Ovary (tissue), 9 donors: ENCODE data around the gene RB1. TPM values are rescaled to one million over a fixed set of nuclear protein-coding genes. Genes with fewer than 3 reads are reported as not detected.

Source experiments
- DNase-seq, 5 donors: peaks; one replicate each; pipeline ENCODE4 v3.0.0-alpha.2; 2019 to 2020
- H3K27ac ChIP-seq, 2 donors: fragments of 200-600 bp; one replicate each; pipeline versions ENCODE4 v1.5.1 to v1.8.0; 2019 to 2022
- H3K27me3 ChIP-seq: fragments of 200-600 bp; one replicate; pipeline ENCODE4 v1.8.0; 2022
- H3K36me3 ChIP-seq: fragments of 200-600 bp; sonication (generic); one replicate; pipeline ENCODE4 v1.5.1; 2019
- H3K4me1 ChIP-seq: one replicate; pipeline ENCODE4 v1.8.1; 2013; ENCODE audit warnings: mild to moderate bottlenecking, moderate library complexity; ENCODE audit not compliant: insufficient read depth
- H3K4me3 ChIP-seq: fragments of 200-600 bp; sonication (generic); one replicate; pipeline ENCODE4 v1.5.1; 2017
- H3K9me3 ChIP-seq, 2 donors: fragments of 200-600 bp in 1 of 2; sonication (generic) in 1 of 2; one replicate each; pipeline versions ENCODE4 v1.5.1 to v1.8.1; 2013 to 2019; ENCODE audit warnings: mild to moderate bottlenecking in 1 of 2, moderate library complexity in 1 of 2
- EP300 ChIP-seq: sonication (generic); formaldehyde crosslinking; IDR thresholded peaks from one replicate; pipeline ENCODE4 v1.6.1; 2017; ENCODE audit warnings: antibody characterized with exemption
- POLR2A ChIP-seq: fragments of 450-650 bp; IDR thresholded peaks from one replicate; pipeline ENCODE4 v1.6.1; 2017; ENCODE audit warnings: antibody characterized with exemption, mild to moderate bottlenecking, moderate library complexity
- WGBS, 3 donors: extraction: QIAGEN DNeasy Blood & Tissue Kit in 1 of 3; methylation state at CpG; one replicate each; pipeline versions ENCODE4 v1.1.5 to v1.1.7; 2013 to 2017; 5-methylcytosine and 5-hydroxymethylcytosine counted together
- intact Hi-C, 4 donors: fragments of 100-400 bp; cut with DNase I; formaldehyde crosslinking; loops; one replicate each; pipeline versions ENCODE4 v1.11.0 to v1.15.1; 2022 to 2023
- polyA plus RNA-seq, 2 donors: library from polyadenylated mRNA; stranded (reverse); fragments of 200-250 nt in 1 of 2; fragments of 350-450 nt in 1 of 2; fragmentation: Illumina TruSeq in 1 of 2; extraction: RNeasy Lipid Tissue Mini Kit (QIAGEN cat#74804) in 1 of 2; gene quantifications; one replicate each; pipeline ENCODE4 v1.2.3, GENCODE V29; 2013 to 2014
- total RNA-seq, 7 donors: library from RNA; depleted of rRNA in 2 of 7; stranded (reverse); fragments of >200 nt in 2 of 7; fragmentation: NEBNext Ultra II Directional in 3 of 7; extraction: Animal tissue kit (Norgen Biotek cat#: 25700) in 3 of 7; gene quantifications; one replicate each; pipeline versions ENCODE4 v1.1.0 to v1.2.4, GENCODE V29; 2016 to 2023
- TF ChIP-seq, protein P1 (sequence below), 3 donors: fragments of 450-650 bp in 2 of 3; fragments of 200-600 bp in 1 of 3; IDR thresholded peaks; one replicate each; pipeline versions ENCODE4 v1.5.1 to v1.8.0; 2016 to 2022; ENCODE audit warnings: antibody characterized with exemption in 3 of 3, mild to moderate bottlenecking in 1 of 3
- donor health status: DM: no; HTN: no; CAD: no; lungs with moderate emphysema.
- donor health status: DM: no; HTN: no; CAD: no.
- donor health status: Bipolar disorder and iron deficiency.
- donor health status: DM: yes; HTN: yes; CAD: no.
- donor health status: DM: no; HTN: no; CAD: no.
- donor health status: DM: yes; HTN: yes; CAD: no.

RB1 gene
- total and polyA plus RNA-seq, 9 donors, result 11.4 to 36.6 (median 27.1) TPM

DNA sequence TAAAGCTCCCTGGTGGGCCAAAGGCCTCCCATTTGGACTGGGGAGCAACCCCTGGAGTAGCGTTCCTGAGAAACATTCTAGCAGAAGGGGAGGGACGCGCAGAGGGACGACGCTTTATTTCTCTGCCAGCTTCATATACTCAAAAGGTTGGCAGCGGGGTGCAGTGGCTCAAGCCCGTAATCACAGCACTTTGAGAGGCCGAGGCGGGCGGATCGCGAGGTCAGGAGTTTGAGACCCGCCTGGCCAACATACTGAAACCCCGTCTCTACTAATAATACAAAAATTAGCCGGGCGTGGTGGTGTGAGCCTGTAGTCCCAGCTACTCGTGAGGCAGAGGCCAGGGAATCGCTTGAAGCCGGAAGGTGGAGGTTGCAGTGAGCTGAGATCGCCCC lies 16.8 kb downstream of the RB1 start:
- H3K27me3 ChIP-seq, result no peaks in the 10 kb centered on the region
- intact Hi-C loops, result no loop called here
- no peaks in the 10 kb centered on the region for H3K36me3 ChIP-seq
- no peak overlapping the region for H3K27ac ChIP-seq
- 85 to 93% (median 91%) methylated on average over 20 of the region's 20 CpGs for WGBS, 3 donors
- DNase-seq, result no peak
- H3K4me3 ChIP-seq, result no peak overlapping the region
- no peak for TF ChIP-seq EP300
- TF ChIP-seq, protein P1, sequence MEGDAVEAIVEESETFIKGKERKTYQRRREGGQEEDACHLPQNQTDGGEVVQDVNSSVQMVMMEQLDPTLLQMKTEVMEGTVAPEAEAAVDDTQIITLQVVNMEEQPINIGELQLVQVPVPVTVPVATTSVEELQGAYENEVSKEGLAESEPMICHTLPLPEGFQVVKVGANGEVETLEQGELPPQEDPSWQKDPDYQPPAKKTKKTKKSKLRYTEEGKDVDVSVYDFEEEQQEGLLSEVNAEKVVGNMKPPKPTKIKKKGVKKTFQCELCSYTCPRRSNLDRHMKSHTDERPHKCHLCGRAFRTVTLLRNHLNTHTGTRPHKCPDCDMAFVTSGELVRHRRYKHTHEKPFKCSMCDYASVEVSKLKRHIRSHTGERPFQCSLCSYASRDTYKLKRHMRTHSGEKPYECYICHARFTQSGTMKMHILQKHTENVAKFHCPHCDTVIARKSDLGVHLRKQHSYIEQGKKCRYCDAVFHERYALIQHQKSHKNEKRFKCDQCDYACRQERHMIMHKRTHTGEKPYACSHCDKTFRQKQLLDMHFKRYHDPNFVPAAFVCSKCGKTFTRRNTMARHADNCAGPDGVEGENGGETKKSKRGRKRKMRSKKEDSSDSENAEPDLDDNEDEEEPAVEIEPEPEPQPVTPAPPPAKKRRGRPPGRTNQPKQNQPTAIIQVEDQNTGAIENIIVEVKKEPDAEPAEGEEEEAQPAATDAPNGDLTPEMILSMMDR (IDR thresholded peaks at IDR 0.05), result no peak
- TF ChIP-seq POLR2A, result no peak
- H3K4me1 ChIP-seq, result no peaks in the 10 kb centered on the region
- no peaks in the 10 kb centered on the region for H3K9me3 ChIP-seq

DNA sequence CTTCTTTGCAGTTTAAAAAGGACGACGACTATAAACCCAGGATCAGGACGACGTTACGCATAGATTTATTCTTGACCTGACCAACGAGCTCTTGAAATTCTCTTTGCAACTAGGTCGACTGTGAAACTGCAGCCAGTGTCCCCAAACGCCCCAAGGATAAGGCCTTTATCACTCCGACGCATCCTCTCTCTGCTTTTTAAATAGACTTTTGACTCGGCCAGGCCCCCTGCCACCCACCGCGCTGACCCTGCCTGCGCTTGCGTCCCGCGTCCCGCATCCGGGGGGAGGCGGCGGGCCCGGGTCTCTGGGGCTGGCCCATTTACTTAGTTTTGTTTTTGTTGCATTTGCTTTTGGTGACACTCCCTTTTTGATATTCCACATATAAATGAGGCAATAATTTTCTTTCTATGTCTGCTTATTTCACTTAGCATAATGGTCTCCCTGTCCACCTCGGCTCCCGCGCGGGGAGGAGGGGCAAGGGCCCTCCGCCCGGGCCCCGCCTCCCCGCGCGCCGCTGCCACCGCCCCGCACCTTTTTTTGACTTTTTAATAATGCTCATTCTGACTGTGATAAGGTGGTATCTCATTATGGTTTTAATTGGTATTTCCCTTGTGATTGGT lies 17.4 kb downstream of the RB1 start:
- DNase-seq, result no peak
- no peaks in the 10 kb centered on the region for H3K27me3 ChIP-seq
- no peaks in the 10 kb centered on the region for H3K4me1 ChIP-seq
- H3K4me3 ChIP-seq, result peak overlapping the region; percentile 18
- H3K27ac ChIP-seq, result no peak overlapping the region
- 56 to 65% (median 64%) methylated on average over 35 of the region's 35 CpGs for WGBS, 3 donors
- no peak for TF ChIP-seq EP300
- TF ChIP-seq, protein P1 (IDR thresholded peaks at IDR 0.05), result no peak
- no peak for TF ChIP-seq POLR2A
- H3K36me3 ChIP-seq, result no peaks in the 10 kb centered on the region
- no peaks in the 10 kb centered on the region for H3K9me3 ChIP-seq
- intact Hi-C loops, result no loop called here

DNA sequence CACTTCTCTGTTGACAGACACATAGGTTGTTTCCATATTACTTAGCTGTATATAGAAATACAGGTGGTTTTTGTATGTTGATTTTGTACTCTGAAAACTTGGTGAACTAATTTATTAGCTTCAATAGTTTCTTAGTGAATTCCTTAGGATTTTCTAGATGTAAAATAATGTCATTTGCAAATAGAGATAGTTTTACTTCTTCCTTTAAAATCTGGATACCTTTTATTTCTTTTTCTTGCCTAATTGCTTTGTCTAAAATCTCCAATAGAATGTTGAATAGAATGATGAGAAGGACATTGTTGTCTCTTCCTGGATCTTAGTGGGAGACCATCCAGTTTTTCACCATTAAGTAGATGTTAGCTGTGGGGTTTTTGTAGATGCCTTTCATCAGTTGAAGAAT lies 18.7 kb downstream of the RB1 start:
- intact Hi-C loops, result no loop called here
- H3K4me1 ChIP-seq, result no peaks in the 10 kb centered on the region

DNA sequence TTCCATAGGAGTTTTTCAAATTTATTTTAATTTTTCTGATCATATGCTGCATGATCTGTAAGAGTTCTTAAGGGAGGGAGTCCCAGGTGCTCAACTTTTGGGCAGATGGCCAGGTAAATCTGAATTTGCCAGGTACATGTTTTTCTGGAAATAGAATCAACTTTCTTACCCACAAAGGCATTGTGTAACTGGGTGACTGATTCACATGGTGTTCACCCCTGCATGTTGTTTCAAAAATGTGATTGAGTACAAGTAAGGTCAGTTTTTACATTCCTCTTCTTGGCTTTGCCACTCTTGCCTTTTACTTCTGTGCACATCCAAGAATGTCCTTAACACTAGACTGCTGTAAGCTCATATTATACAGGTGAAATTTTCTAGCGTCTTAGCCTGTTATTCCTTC lies 30.4 kb downstream of the RB1 start:
- Histone ChIP-seq H3K27ac (no peak overlapping the region), H3K36me3 (no peaks in the 10 kb centered on the region), H3K4me1 (no peaks in the 10 kb centered on the region), H3K27me3 (no peaks in the 10 kb centered on the region), H3K4me3 (no peak overlapping the region), H3K9me3 (no peaks in the 10 kb centered on the region)
- DNase-seq, result no peak
- TF ChIP-seq, protein P1 (IDR thresholded peaks at IDR 0.05), result no peak
- TF ChIP-seq EP300 (no peak), POLR2A (no peak)
- intact Hi-C loops, result loop anchor here in 2 of 4 donors (5.0 to 10.0 kb wide), 2 partner anchors 241 to 243 kb away; no protein-coding TSS in a partner anchor
- 72 to 85% (median 79%) methylated on average over 1 of the region's 1 CpG for WGBS, 3 donors

More for the DNA sequence above, 18.7 kb downstream of the RB1 start:
- Histone ChIP-seq H3K4me3 (no peak overlapping the region), H3K9me3 (no peaks in the 10 kb centered on the region), H3K36me3 (no peaks in the 10 kb centered on the region), H3K27ac (no peak overlapping the region), H3K27me3 (no peaks in the 10 kb centered on the region)
- TF ChIP-seq POLR2A, result no peak
- TF ChIP-seq, protein P1 (IDR thresholded peaks at IDR 0.05), result no peak
- TF ChIP-seq EP300, result no peak
- no peak for DNase-seq
